PC-3 (cell line): ENCODE results near the gene GRIK1.

ENCODE experiments used
- CTCF ChIP-seq: fragments of 300-600 bp; sonication (generic); conservative IDR thresholded peaks from 2 replicates; pipeline ENCODE4 v1.5.1; 2017; ENCODE audit warnings: antibody characterized with exemption, low read depth, mild to moderate bottlenecking, low read length
- EZH2 ChIP-seq: fragments of 300-600 bp; sonication (generic); IDR thresholded peaks from one replicate; pipeline ENCODE4 v1.6.1; 2017; ENCODE audit warnings: antibody characterized with exemption, mild to moderate bottlenecking, low read length; ENCODE audit not compliant: unreplicated experiment

DNA sequence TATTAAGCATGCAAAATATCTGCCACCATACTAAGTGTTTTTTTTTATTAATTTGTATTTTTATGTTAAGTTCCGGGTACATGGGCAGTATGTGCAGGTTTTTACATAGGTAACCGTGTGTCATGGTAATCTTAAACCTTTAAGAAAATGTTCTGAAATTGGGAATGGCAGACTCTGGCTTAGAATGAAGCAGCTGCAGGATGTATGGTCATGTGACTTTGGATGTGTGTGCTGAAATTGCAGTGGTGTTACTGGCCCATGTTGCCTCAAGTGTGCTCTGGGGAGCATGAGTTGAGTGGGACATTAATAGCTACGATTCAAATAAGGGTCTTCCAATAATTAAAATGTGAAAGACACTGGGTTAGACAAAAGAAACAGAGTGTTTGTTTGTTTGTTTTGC, 6.7 kb downstream of the GRIK1 start:
- TF ChIP-seq CTCF (no peak), EZH2 (no peak)
